ENCODE measurements around the gene CDT1. TPM values are rescaled to one million over a fixed set of nuclear protein-coding genes. Genes with fewer than 3 reads are reported as not detected.

Gene CDT1
- total RNA-seq, 3 donors from 2014 or later (not counting 1 experiment from before 2014, with no cell fraction given): 2.2 to 3.8 (median 2.6) TPM

GRCh38 chr16:88841521-88842307, 38.1 kb downstream of the CDT1 start:
- Histone ChIP-seq H3K4me3 (ENCODE audit: low read length) (no peak overlapping the region), H3K27ac (ENCODE audit: low read length) (no peak overlapping the region), H3K27me3 (ENCODE audit: control insufficient read depth, insufficient read depth, low read length) (no peaks in the 10 kb centered on the region), H3K4me1 (ENCODE audit: control insufficient read depth, insufficient read depth, low read length) (no peaks in the 10 kb centered on the region), H3K36me3 (ENCODE audit: control insufficient read depth, insufficient read depth, low read length) (peaks cover 14% of the 10 kb centered on the region), H3K9me3 (ENCODE audit: control insufficient read depth, insufficient read depth, low read length) (no peaks in the 10 kb centered on the region)
- 92% methylated on average over 40 of the region's 40 CpGs for WGBS (ENCODE audit: insufficient coverage)
- ATAC-seq (no peak), DNase-seq (no peak)
- no peak for TF ChIP-seq CTCF (IDR thresholded peaks at IDR 0.05)
- H3K4me3 Mint-ChIP-seq: no peak overlapping the region
- no peak overlapping the region for H3K27ac Mint-ChIP-seq
- H3K9me3 Mint-ChIP-seq: no peaks in the 10 kb centered on the region
- no peaks in the 10 kb centered on the region for H3K36me3 Mint-ChIP-seq
- H3K4me1 Mint-ChIP-seq: no peaks in the 10 kb centered on the region
- no peaks in the 10 kb centered on the region for H3K27me3 Mint-ChIP-seq (ENCODE audit: low read depth in 2 of 2)
- intact Hi-C loops (cut with micrococcal nuclease): no loop called here

DNA sequence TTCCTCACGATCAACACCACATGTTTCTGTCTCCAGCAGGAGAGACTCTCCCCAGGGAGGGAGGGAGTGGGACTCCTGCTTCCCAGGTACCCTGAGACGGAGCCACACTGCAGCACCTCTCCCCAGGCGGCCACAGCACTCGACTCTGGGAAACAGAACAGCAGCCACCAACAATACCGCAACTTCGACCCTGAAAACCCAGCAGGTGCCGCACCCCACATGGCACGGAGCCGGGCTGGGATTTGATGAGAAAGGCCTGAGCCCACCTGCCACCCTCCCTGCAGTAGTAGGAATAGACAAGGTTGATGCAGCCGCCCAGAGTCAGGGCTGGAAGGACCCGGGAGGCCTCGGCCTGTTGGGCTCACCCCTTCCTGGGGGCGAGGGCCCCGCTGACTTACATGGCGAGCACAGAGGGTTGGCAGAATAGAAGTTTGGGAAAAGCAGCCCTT, 38.7 kb downstream of the CDT1 start:
- H3K4me1 ChIP-seq (ENCODE audit: control insufficient read depth, insufficient read depth, low read length): no peaks in the 10 kb centered on the region
- H3K27me3 Mint-ChIP-seq (ENCODE audit: low read depth in 2 of 2): no peaks in the 10 kb centered on the region
- 97% methylated on average over 15 of the region's 15 CpGs for WGBS (ENCODE audit: insufficient coverage)
- no peak overlapping the region for H3K27ac ChIP-seq (ENCODE audit: low read length)
- H3K36me3 ChIP-seq (ENCODE audit: control insufficient read depth, insufficient read depth, low read length): peaks cover 14% of the 10 kb centered on the region
- H3K36me3 Mint-ChIP-seq: no peaks in the 10 kb centered on the region
- no peaks in the 10 kb centered on the region for H3K9me3 Mint-ChIP-seq
- H3K9me3 ChIP-seq (ENCODE audit: control insufficient read depth, insufficient read depth, low read length): no peaks in the 10 kb centered on the region
- intact Hi-C loops (cut with micrococcal nuclease): no loop called here
- H3K27ac Mint-ChIP-seq: no peak overlapping the region
- no peak overlapping the region for H3K4me3 ChIP-seq (ENCODE audit: low read length)
- no peaks in the 10 kb centered on the region for H3K27me3 ChIP-seq (ENCODE audit: control insufficient read depth, insufficient read depth, low read length)
- H3K4me3 Mint-ChIP-seq: no peak overlapping the region
- TF ChIP-seq CTCF (IDR thresholded peaks at IDR 0.05): no peak
- ATAC-seq (no peak), DNase-seq (no peak)
- no peaks in the 10 kb centered on the region for H3K4me1 Mint-ChIP-seq

- H3K27ac Mint-ChIP-seq: no peak overlapping the region
- intact Hi-C loops (cut with micrococcal nuclease): no loop called here
- H3K4me1 ChIP-seq (ENCODE audit: control insufficient read depth, insufficient read depth, low read length): no peaks in the 10 kb centered on the region
- no peaks in the 10 kb centered on the region for H3K9me3 ChIP-seq (ENCODE audit: control insufficient read depth, insufficient read depth, low read length)
- no peaks in the 10 kb centered on the region for H3K4me1 Mint-ChIP-seq
- H3K36me3 ChIP-seq (ENCODE audit: control insufficient read depth, insufficient read depth, low read length): peaks cover 16% of the 10 kb centered on the region
- H3K4me3 ChIP-seq (ENCODE audit: low read length): no peak overlapping the region
- no peaks in the 10 kb centered on the region for H3K36me3 Mint-ChIP-seq
- no peaks in the 10 kb centered on the region for H3K9me3 Mint-ChIP-seq
- H3K27me3 Mint-ChIP-seq (ENCODE audit: low read depth in 2 of 2): no peaks in the 10 kb centered on the region
- no peak for TF ChIP-seq CTCF (IDR thresholded peaks at IDR 0.05)
- WGBS (ENCODE audit: insufficient coverage): 94% methylated on average over 25 of the region's 25 CpGs
- DNase-seq: no peak
- H3K27me3 ChIP-seq (ENCODE audit: control insufficient read depth, insufficient read depth, low read length): no peaks in the 10 kb centered on the region
- H3K4me3 Mint-ChIP-seq: no peak overlapping the region
- no peak for ATAC-seq
- H3K27ac ChIP-seq (ENCODE audit: low read length): no peak overlapping the region
Measured at GRCh38 chr16:88842806-88843205, 39.2 kb downstream of the CDT1 start.

DNA sequence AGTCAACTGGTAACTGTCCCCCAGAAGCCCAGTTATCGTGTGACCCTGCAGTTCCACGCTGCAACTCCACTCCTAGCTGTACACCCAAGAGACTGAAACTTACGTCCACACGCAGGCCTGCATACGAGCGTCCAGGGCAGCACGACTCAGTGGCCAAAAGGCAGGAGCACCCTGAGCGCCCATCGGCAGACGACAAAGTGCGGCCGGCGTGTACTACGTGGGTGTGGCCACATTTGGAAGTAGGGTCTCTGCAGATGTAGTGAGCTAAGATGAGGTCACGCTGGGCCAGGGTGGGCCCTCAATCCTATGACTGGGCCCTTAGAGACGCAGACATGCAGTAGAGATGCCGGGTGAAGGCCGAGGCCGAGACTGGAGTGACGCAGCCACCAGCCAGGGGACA, 39.7 kb downstream of the CDT1 start:
- no peaks in the 10 kb centered on the region for H3K9me3 ChIP-seq (ENCODE audit: control insufficient read depth, insufficient read depth, low read length)
- no peak overlapping the region for H3K27ac ChIP-seq (ENCODE audit: low read length)
- no peaks in the 10 kb centered on the region for H3K27me3 ChIP-seq (ENCODE audit: control insufficient read depth, insufficient read depth, low read length)
- no peak overlapping the region for H3K4me3 ChIP-seq (ENCODE audit: low read length)
- no peak for DNase-seq
- no peaks in the 10 kb centered on the region for H3K4me1 Mint-ChIP-seq
- H3K9me3 Mint-ChIP-seq: no peaks in the 10 kb centered on the region
- ATAC-seq: no peak
- TF ChIP-seq CTCF (IDR thresholded peaks at IDR 0.05): no peak
- H3K4me1 ChIP-seq (ENCODE audit: control insufficient read depth, insufficient read depth, low read length): no peaks in the 10 kb centered on the region
- peaks cover 16% of the 10 kb centered on the region for H3K36me3 ChIP-seq (ENCODE audit: control insufficient read depth, insufficient read depth, low read length)
- H3K27ac Mint-ChIP-seq: no peak overlapping the region
- no peaks in the 10 kb centered on the region for H3K27me3 Mint-ChIP-seq (ENCODE audit: low read depth in 2 of 2)
- no peaks in the 10 kb centered on the region for H3K36me3 Mint-ChIP-seq
- WGBS (ENCODE audit: insufficient coverage): 98% methylated on average over 20 of the region's 20 CpGs
- no peak overlapping the region for H3K4me3 Mint-ChIP-seq
- intact Hi-C loops (cut with micrococcal nuclease): no loop called here

All from natural killer cell (primary cell).